CD4-positive, alpha-beta T cell (primary cell): Measurements from ENCODE around the gene KDM3B. TPM values are rescaled to one million over a fixed set of nuclear protein-coding genes. Genes with fewer than 3 reads are reported as not detected.

Experiments used
- ATAC-seq: fragments of 200-7000 bp; cut with Tn5 transposase; one replicate; pipeline ENCODE4 v1.10.0; 2022; ENCODE audit warnings: mild to moderate bottlenecking; ENCODE audit not compliant: poor library complexity
- CTCF ChIA-PET: fragments of 350-600 bp; sonication (Branson Sonifier 250); formaldehyde crosslinking; loops from one replicate; lab custom pipeline; 2021; ENCODE audit warnings: antibody characterized with exemption, inconsistent platforms; lab: Charles Lee
- POLR2A ChIA-PET: fragments of 350-600 bp; sonication (Branson Sonifier 250); formaldehyde crosslinking; loops from one replicate; lab custom pipeline; 2021; ENCODE audit warnings: antibody characterized with exemption, inconsistent platforms; lab: Charles Lee
- DNase-seq, 14 experiments: peaks; one replicate each; pipeline ENCODE4 v3.0.0-alpha.2; 2013 to 2020; ENCODE audit warnings: mixed read lengths in 2 of 14
- H3K27ac ChIP-seq, 2 donors: one replicate each; pipeline versions ENCODE4 v1.5.1 to v1.7.0; 2013; ENCODE audit warnings: low read length in 2 of 2, low read depth in 1 of 2, mild to moderate bottlenecking in 1 of 2
- H3K27me3 ChIP-seq, 2 experiments: 1 replicate in 1 of 2; 2 replicates in 1 of 2; pipeline versions ENCODE4 v1.6.1 to v1.7.0; 2013; ENCODE audit warnings: low read length in 2 of 2, control low read depth in 1 of 2, mild to moderate bottlenecking in 1 of 2, moderate library complexity in 1 of 2; ENCODE audit not compliant: insufficient read depth in 2 of 2, control insufficient read depth in 1 of 2
- H3K36me3 ChIP-seq: one replicate; pipeline ENCODE4 v1.6.1; 2013; ENCODE audit warnings: low read length, control low read depth; ENCODE audit not compliant: insufficient read depth
- H3K4me1 ChIP-seq: one replicate; pipeline ENCODE4 v1.6.1; 2013; ENCODE audit warnings: low read length, control low read depth; ENCODE audit not compliant: insufficient read depth
- H3K4me3 ChIP-seq: one replicate; pipeline ENCODE4 v1.5.1; 2013; ENCODE audit warnings: mild to moderate bottlenecking, low read length, moderate library complexity
- H3K9me3 ChIP-seq, 2 experiments: 1 replicate in 1 of 2; 2 replicates in 1 of 2; pipeline versions ENCODE4 v1.6.1 to v1.7.0; 2013; ENCODE audit warnings: low read length in 2 of 2, mild to moderate bottlenecking in 2 of 2, control low read depth in 1 of 2, moderate library complexity in 1 of 2; ENCODE audit not compliant: control insufficient read depth in 1 of 2, insufficient read depth in 1 of 2
- H3K27ac Mint-ChIP-seq: one replicate; pipeline ENCODE4 v1.8.0; 2020; ENCODE audit warnings: mixed read lengths
- H3K27me3 Mint-ChIP-seq: one replicate; pipeline ENCODE4 v1.8.0; 2021; ENCODE audit warnings: mixed read lengths
- H3K36me3 Mint-ChIP-seq: one replicate; pipeline ENCODE4 v1.8.0; 2021; ENCODE audit warnings: low read depth, mixed read lengths
- H3K4me1 Mint-ChIP-seq: one replicate; pipeline ENCODE4 v1.8.0; 2021; ENCODE audit warnings: low read depth, mixed read lengths
- H3K4me3 Mint-ChIP-seq: one replicate; pipeline ENCODE4 v1.8.0; 2020; ENCODE audit warnings: mild to moderate bottlenecking, mixed read lengths
- H3K9me3 Mint-ChIP-seq: one replicate; pipeline ENCODE4 v1.8.0; 2020; ENCODE audit warnings: mixed read lengths
- CTCF ChIP-seq: fragments of 200-600 bp; IDR thresholded peaks from one replicate; pipeline ENCODE4 v1.8.0; 2022; ENCODE audit warnings: antibody characterized with exemption, mild to moderate bottlenecking
- intact Hi-C, 2 experiments: fragments of 100-400 bp; cut with DNase I in 1 of 2; cut with micrococcal nuclease in 1 of 2; formaldehyde crosslinking; loops; one replicate each; pipeline versions ENCODE4 v1.15.1 to v1.9.0; 2023 to 2025; cut with DNase I, micrococcal nuclease
- total RNA-seq, 174 experiments: library from RNA in 2 of 174; stranded (reverse) in 2 of 174; gene quantifications; one replicate each; pipeline ENCODE4 v1.2.3 and lab custom pipeline; 2021 to 2026

Gene KDM3B
- total RNA-seq, 2 experiments from 2014 or later = 59.5 to 66.0 TPM

- no peaks in the 10 kb centered on the region for H3K27me3 Mint-ChIP-seq
- intact Hi-C loops = loop anchor here (1.0 to 5.0 kb wide), 2 partner anchors 54 to 813 kb away; no protein-coding TSS in a partner anchor
- no peak overlapping the region for H3K4me3 Mint-ChIP-seq
- H3K27me3 ChIP-seq = no peaks in the 10 kb centered on the region
- no peaks in the 10 kb centered on the region for H3K9me3 Mint-ChIP-seq
- no peaks in the 10 kb centered on the region for H3K36me3 Mint-ChIP-seq
- no peaks in the 10 kb centered on the region for H3K9me3 ChIP-seq
- H3K4me3 ChIP-seq = no peak overlapping the region
- no peaks in the 10 kb centered on the region for H3K36me3 ChIP-seq
- peaks cover 10% of the 10 kb centered on the region for H3K4me1 ChIP-seq
- ChIA-PET POLR2A (interaction anchor here (0.6 to 1.1 kb wide), 3 partner anchors 11 to 112 kb away, joined by 3 to 4 read pairs (median 3); partner anchors contain the start of genes FAM53C and REEP2), CTCF (interaction anchor here (0.6 to 4.8 kb wide), 15 partner anchors 9 to 136 kb away, joined by 3 to 46 read pairs (median 5); partner anchors contain the start of genes EGR1 and ETF1)
- DNase-seq = peak; percentile 56 to 87 (median 67)
- TF ChIP-seq CTCF = peak; percentile 94
- no peak overlapping the region for H3K27ac ChIP-seq
- H3K4me1 Mint-ChIP-seq = peaks cover 6% of the 10 kb centered on the region
- peak overlapping the region; percentile 54 for H3K27ac Mint-ChIP-seq
- peak; percentile 87 for ATAC-seq
Measured at GRCh38 chr5:138449501-138450239, 97.2 kb downstream of the KDM3B start.

GRCh38 chr5:138450971-138451370 is 98.5 kb downstream of the KDM3B start:
- no peaks in the 10 kb centered on the region for H3K27me3 ChIP-seq
- Mint-ChIP-seq H3K4me3 (no peak overlapping the region), H3K9me3 (no peaks in the 10 kb centered on the region), H3K36me3 (no peaks in the 10 kb centered on the region), H3K4me1 (peaks cover 6% of the 10 kb centered on the region), H3K27ac (no peak overlapping the region), H3K27me3 (no peaks in the 10 kb centered on the region)
- no peak for TF ChIP-seq CTCF
- DNase-seq (no peak), ATAC-seq (no peak)
- no peaks in the 10 kb centered on the region for H3K9me3 ChIP-seq
- ChIA-PET CTCF (interaction anchor here (1.2 to 4.8 kb wide), 6 partner anchors 10 to 83 kb away, joined by 3 to 46 read pairs (median 7); partner anchors contain the start of gene EGR1), POLR2A (no interaction called here)
- no peak overlapping the region for H3K27ac ChIP-seq
- H3K4me1 ChIP-seq = peaks cover 10% of the 10 kb centered on the region
- no peaks in the 10 kb centered on the region for H3K36me3 ChIP-seq
- intact Hi-C loops = loop anchor here (1.0 to 5.0 kb wide), 2 partner anchors 52 to 811 kb away; no protein-coding TSS in a partner anchor
- no peak overlapping the region for H3K4me3 ChIP-seq

- ATAC-seq (no peak), DNase-seq (no peak)
- no peak overlapping the region for H3K27ac ChIP-seq
- H3K9me3 ChIP-seq = no peaks in the 10 kb centered on the region
- intact Hi-C loops = loop anchor here in 1 of 2 experiments (5.0 kb wide), 1 partner anchor 810 kb away; no protein-coding TSS in a partner anchor
- H3K4me1 ChIP-seq = peaks cover 10% of the 10 kb centered on the region
- ChIA-PET POLR2A (interaction anchor here (0.7 kb wide), 1 partner anchor 71 kb away, joined by 3 read pairs; no protein-coding TSS in a partner anchor), CTCF (interaction anchor here (0.9 to 4.8 kb wide), 2 partner anchors 11 to 51 kb away, joined by 3 to 46 read pairs; no protein-coding TSS in a partner anchor)
- H3K4me1 Mint-ChIP-seq = peaks cover 8% of the 10 kb centered on the region
- H3K36me3 ChIP-seq = no peaks in the 10 kb centered on the region
- no peak overlapping the region for H3K4me3 ChIP-seq
- no peak overlapping the region for H3K27ac Mint-ChIP-seq
- H3K4me3 Mint-ChIP-seq = no peak overlapping the region
- H3K27me3 Mint-ChIP-seq = no peaks in the 10 kb centered on the region
- no peaks in the 10 kb centered on the region for H3K27me3 ChIP-seq
- H3K36me3 Mint-ChIP-seq = no peaks in the 10 kb centered on the region
- no peak for TF ChIP-seq CTCF
- no peaks in the 10 kb centered on the region for H3K9me3 Mint-ChIP-seq
Measured at GRCh38 chr5:138452720-138453119, 100.2 kb downstream of the KDM3B start.
